Fibroblast of pulmonary artery (primary cell): ENCODE results near the gene ITPRIP.

Experiments
- DNase-seq: peaks from one replicate; pipeline ENCODE4 v3.0.0-alpha.2; 2010; ENCODE audit warnings: low read depth
- H3K4me3 ChIP-seq: replicated peaks from 2 replicates; pipeline ENCODE4 v1.5.1; 2011; ENCODE audit warnings: low read depth, mild to moderate bottlenecking, control low read depth, low read length, moderate library complexity
- TF ChIP-seq, protein P1 (sequence below): IDR thresholded peaks from 2 replicates; pipeline ENCODE4 v1.5.1; 2011; ENCODE audit warnings: mild to moderate bottlenecking, control low read depth, low read length, inconsistent platforms; ENCODE audit errors: missing control alignments

Gene ITPRIP

DNA sequence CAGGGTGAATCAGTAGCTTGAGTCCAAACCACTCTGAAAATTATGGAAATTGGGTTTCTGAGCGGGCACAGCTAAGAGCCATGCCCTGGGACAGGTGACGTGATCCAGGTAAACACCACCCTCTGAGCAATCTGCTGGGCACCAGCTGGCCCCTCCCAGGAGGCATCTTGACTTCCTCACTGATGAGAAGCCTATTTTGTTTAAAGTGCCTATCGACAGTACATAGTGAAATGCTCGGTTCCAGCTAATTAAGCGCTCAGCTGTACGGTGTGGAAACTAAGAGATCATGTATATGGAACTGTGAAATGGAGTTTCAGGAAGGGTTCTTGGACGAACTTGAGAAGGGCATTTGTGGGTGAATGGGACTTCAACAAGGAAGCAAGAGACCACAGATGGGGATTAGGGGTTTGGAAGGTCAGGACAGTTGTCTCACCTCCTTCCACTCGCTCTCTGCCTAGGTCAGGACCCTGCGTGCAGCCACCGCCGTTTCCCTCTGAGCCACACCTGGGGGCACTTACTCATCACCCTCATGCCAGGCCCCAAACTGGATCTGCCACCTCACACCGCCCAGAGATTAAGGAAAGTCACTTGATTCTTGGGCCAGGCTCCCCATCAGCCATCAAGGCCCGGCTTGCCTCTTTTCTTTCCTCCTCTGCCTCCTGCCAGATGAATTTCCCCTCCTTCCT is 3.2 kb downstream of the ITPRIP start:
- TF ChIP-seq, protein P1, sequence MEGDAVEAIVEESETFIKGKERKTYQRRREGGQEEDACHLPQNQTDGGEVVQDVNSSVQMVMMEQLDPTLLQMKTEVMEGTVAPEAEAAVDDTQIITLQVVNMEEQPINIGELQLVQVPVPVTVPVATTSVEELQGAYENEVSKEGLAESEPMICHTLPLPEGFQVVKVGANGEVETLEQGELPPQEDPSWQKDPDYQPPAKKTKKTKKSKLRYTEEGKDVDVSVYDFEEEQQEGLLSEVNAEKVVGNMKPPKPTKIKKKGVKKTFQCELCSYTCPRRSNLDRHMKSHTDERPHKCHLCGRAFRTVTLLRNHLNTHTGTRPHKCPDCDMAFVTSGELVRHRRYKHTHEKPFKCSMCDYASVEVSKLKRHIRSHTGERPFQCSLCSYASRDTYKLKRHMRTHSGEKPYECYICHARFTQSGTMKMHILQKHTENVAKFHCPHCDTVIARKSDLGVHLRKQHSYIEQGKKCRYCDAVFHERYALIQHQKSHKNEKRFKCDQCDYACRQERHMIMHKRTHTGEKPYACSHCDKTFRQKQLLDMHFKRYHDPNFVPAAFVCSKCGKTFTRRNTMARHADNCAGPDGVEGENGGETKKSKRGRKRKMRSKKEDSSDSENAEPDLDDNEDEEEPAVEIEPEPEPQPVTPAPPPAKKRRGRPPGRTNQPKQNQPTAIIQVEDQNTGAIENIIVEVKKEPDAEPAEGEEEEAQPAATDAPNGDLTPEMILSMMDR = no peak
- peak; percentile 37 for DNase-seq
- peak overlapping the region; percentile 93 for H3K4me3 ChIP-seq

DNA sequence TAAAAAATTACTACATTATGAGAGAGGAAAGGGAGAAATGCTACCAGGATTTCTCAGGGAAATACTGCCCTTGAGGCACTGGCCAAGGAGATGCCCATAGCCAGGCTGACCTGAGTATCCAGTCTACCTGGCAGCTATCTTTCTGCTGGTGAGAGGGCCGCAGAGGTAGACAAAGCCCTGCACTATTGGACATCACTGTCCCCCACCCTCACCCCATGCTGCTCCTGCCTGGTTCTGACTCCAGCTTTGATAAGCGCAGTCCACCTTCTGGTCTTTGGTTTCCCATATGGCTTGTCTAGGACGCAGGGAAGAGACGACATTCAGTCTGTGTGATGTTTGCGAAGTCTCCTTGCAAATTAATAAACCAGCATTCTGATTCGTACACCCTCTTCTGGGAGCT is 3.7 kb downstream of the ITPRIP start:
- TF ChIP-seq, protein P1 = no peak
- no peak for DNase-seq
- H3K4me3 ChIP-seq = peak overlapping the region; percentile 93

DNA sequence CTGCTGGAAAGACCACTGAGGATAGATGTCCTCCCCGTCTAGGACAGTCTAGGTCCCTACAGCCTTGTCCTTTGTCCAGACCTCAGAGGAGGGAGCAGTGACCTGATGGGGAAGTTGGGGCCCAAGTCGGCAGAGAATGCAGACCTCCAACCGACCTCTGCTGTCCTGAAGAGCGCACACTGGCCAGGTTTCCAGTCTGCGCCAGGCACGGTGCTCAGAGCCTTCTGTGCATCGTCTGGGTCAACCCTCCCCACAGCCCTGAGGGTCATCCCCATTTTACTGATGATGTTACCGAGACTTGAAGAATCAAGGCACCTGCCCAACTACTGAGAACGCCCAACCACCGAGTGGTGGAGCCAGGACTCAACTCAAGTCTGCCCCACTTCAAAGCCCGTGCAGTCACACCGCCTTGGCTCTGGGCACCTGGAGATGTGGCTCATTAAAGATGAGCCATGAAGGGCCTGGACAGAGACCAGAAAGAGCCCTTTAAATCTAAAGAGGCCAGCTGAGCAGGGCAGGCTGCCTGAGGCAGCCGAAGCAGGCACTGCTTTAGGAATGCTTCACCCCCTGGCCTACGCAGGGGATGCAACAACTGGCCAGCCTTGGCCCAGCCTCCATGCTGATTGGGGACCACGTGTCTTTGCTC is 4.4 kb downstream of the ITPRIP start:
- DNase-seq = no peak
- no peak overlapping the region for H3K4me3 ChIP-seq

DNA sequence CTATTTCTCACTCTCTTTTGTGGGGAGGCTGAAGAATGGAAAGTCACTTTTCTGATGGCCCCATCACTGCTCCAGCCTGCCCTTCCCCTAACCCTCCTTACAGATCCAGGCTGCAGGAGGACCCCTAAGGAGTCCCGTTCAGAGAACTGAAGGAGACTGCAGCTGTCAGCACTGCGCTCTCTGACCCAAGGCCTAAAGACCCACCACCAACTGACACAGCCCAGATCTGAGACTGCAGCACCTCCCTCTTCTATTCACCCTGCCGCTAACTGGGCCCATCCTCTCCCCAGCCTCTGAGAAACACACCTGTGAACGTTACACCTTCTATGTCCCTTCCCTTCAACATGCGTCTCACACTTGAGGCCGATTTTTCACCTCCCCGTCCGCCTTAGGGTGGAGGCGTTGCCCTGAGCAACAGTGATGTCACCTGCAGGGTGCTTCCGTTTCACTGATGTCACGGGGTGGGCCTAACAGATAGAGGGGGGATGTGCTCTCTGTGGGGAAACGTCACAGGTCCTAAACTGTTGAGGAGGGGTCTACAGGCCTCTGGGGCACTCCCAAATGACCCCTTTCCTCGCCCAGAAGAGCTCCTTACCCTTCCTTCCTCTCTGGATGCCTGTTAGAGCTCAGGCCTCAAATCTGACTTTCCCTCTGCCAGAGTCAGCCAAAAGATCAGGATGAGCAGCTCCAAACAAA is 5.1 kb downstream of the ITPRIP start:
- peak; percentile 56 for DNase-seq
- H3K4me3 ChIP-seq = peak overlapping the region; percentile 13
- TF ChIP-seq, protein P1 = no peak

More for the DNA sequence above, 4.4 kb downstream of the ITPRIP start:
- TF ChIP-seq, protein P1 = no peak

DNA sequence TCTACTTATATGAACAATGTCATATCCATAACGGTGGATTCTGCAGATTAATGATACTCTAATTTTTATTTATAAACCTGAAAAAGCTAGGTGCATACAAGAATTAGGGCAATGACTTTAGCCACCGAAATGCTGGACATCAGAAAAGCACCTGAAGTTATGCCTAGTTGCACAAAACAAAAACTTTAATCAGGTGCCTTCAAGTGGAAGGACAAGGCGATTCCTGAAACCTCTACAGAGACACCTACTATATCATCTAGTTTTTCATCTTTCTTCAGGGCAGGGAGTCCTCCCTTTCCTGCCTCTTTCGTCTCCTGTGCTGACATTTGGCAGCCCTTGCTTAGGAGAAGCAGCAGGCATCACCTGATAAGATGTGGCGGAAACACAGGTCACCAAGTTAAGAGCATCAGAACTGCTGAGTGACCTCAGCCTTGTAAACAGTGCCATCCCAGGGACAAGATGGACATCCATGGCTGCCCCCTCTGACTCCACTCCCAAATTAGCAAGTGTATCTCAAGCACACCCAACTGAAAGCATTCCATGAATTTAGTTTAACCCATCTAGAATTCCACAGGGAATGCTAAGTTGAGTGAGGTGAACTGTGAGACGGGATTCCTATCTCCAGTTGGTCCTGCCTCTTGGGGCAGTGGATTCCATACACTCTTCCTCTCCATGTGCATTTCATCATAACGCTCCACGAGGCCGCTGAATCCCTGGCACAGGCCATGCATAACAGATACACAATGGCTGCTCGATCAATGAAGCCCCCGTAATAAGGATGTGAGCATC is 5.8 kb downstream of the ITPRIP start:
- DNase-seq = peak; percentile 49
- no peak overlapping the region for H3K4me3 ChIP-seq
- TF ChIP-seq, protein P1 = no peak

DNA sequence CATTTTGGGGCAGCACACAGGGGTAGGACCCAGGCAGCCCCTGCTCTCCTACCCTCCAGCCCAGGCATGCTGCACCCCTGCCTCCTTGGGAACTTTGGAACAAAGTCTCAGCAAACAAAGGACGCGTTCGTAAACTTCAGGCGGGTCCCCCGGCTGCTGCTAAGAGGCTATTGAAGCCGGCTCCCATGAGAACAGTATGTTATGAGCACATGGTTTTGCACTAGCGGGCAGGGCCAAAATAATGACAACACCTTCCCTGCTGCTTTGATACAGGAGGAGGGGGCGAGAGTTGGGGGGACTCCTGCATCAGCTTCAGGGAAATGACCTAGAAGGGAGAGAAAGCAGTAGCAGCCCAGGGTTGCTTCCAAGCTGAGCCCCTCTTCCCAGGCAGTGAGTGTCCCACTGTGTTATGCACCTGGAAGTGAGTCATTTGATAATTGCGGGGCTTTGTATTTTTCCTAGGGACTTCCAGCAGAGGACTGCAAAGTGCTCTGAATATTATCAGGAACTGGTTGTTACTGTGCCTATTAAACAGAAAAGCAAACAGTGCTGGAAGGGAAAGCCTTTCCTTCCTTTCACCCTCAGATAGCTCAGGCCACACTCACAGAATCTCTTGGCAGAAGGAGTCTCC is 6.9 kb downstream of the ITPRIP start:
- TF ChIP-seq, protein P1 = no peak
- peak; percentile 77 for DNase-seq
- H3K4me3 ChIP-seq = peak overlapping the region; percentile 24
